Endometrial microvascular endothelial cells (primary cell): ENCODE data around the gene CARD6. TPM values are rescaled to one million over a fixed set of nuclear protein-coding genes. Genes with fewer than 3 reads are reported as not detected.

Experiments
- in situ Hi-C: cut with HindIII; loops from 2 replicates; pipeline ENCODE4 v1.10.0; 2017; ENCODE audit warnings: low sequenced_read_pairs, low pct_unique_long_range_greater_than_20kb; ENCODE audit errors: inconsistent ontology term
- total RNA-seq: library from RNA; depleted of rRNA; stranded (reverse); fragments of >200 nt; gene quantifications from one replicate; pipeline ENCODE4 v1.2.3, GENCODE V29; 2015; ENCODE audit errors: inconsistent ontology term

Gene CARD6
- total RNA-seq, 1 donor from 2014 or later: 32.4 TPM

GRCh38 chr5:40826489-40827187 lies 14.5 kb upstream of the CARD6 start:
- in situ Hi-C loops: no loop called here

- in situ Hi-C loops: no loop called here
These were observed 13.8 kb upstream of the CARD6 start for GRCh38 chr5:40827188-40827977.

GRCh38 chr5:40828021-40828631 lies 13.0 kb upstream of the CARD6 start:
- in situ Hi-C loops: no loop called here

- in situ Hi-C loops: no loop called here
These were observed 12.2 kb upstream of the CARD6 start for GRCh38 chr5:40828690-40829661.

GRCh38 chr5:40829748-40830533 lies 11.2 kb upstream of the CARD6 start:
- in situ Hi-C loops: no loop called here

- in situ Hi-C loops: no loop called here
These were observed 9.6 kb upstream of the CARD6 start for GRCh38 chr5:40831346-40832210.

- in situ Hi-C loops: no loop called here
These were observed 8.8 kb upstream of the CARD6 start for GRCh38 chr5:40832345-40832744.

- in situ Hi-C loops: no loop called here
These were observed 7.4 kb upstream of the CARD6 start for GRCh38 chr5:40833712-40834229.

GRCh38 chr5:40834391-40834848 lies 6.7 kb upstream of the CARD6 start:
- in situ Hi-C loops: no loop called here

GRCh38 chr5:40834849-40835787 lies 6.0 kb upstream of the CARD6 start, which contains the start of gene RPL37:
TSS of gene RPL37 (minus strand) at chr5:40835222. CDS start at chr5:40835185, 37 bp downstream.
- in situ Hi-C loops: no loop called here

- in situ Hi-C loops: no loop called here
These were observed 3.1 kb upstream of the CARD6 start for GRCh38 chr5:40838086-40838485.

- in situ Hi-C loops: no loop called here
These were observed 1.2 kb downstream of the CARD6 start for GRCh38 chr5:40842351-40842750.

- in situ Hi-C loops: no loop called here
These were observed 3.4 kb downstream of the CARD6 start for GRCh38 chr5:40844565-40844964.

- in situ Hi-C loops: no loop called here
These were observed 5.2 kb downstream of the CARD6 start for GRCh38 chr5:40846371-40846770.

GRCh38 chr5:40847525-40847924 lies 6.4 kb downstream of the CARD6 start:
- in situ Hi-C loops: no loop called here

- in situ Hi-C loops: no loop called here
These were observed 12.5 kb downstream of the CARD6 start for GRCh38 chr5:40853632-40854192.
